ENCODE results near the gene ABCC3.

DNA sequence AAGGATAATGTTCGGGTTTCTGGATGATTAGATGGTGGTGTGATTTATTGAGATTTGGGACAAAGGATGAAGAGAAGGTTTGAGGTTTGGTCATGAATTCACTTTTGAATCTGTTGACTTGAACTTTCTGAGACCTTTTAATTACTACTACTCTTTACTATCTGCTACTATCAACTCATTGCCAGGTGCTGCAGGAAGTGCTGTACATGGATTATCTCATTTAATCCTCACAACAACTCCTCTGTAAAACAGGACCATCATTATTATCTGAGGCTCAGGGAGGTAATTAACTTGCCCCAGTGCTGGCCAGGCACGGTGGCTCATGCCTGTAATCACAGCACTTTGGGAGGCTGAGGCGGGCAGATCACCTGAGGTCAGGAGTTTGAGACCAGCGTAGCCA, 76.0 kb downstream of the ABCC3 start:
- no peak for TF ChIP-seq EP300 (IDR thresholded peaks at IDR 0.05)
- TF ChIP-seq, protein P1, sequence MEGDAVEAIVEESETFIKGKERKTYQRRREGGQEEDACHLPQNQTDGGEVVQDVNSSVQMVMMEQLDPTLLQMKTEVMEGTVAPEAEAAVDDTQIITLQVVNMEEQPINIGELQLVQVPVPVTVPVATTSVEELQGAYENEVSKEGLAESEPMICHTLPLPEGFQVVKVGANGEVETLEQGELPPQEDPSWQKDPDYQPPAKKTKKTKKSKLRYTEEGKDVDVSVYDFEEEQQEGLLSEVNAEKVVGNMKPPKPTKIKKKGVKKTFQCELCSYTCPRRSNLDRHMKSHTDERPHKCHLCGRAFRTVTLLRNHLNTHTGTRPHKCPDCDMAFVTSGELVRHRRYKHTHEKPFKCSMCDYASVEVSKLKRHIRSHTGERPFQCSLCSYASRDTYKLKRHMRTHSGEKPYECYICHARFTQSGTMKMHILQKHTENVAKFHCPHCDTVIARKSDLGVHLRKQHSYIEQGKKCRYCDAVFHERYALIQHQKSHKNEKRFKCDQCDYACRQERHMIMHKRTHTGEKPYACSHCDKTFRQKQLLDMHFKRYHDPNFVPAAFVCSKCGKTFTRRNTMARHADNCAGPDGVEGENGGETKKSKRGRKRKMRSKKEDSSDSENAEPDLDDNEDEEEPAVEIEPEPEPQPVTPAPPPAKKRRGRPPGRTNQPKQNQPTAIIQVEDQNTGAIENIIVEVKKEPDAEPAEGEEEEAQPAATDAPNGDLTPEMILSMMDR (IDR thresholded peaks at IDR 0.05), result no peak
